ENCODE measurements around the gene ATP6V0E1.

Gene ATP6V0E1

DNA sequence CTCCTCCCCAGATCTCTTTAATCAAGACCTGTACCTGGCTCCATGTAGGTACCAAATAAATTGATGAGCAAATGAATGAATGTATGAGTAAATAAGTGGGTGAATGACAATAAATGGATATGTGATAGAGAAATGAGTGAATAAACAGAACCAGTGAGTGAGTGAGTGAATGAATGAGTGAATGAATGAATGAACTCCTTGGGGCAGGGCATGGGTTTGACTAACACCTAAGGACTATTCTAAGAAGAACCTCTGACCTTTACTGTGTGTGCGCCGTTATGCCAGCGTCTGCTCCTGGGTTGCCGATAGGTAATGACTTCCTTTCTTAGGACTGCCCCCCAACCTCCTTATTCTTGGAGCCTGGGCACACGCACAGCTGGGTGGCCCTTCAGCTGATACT, 26.1 kb upstream of the ATP6V0E1 start:
- DNase-seq: no peak

DNA sequence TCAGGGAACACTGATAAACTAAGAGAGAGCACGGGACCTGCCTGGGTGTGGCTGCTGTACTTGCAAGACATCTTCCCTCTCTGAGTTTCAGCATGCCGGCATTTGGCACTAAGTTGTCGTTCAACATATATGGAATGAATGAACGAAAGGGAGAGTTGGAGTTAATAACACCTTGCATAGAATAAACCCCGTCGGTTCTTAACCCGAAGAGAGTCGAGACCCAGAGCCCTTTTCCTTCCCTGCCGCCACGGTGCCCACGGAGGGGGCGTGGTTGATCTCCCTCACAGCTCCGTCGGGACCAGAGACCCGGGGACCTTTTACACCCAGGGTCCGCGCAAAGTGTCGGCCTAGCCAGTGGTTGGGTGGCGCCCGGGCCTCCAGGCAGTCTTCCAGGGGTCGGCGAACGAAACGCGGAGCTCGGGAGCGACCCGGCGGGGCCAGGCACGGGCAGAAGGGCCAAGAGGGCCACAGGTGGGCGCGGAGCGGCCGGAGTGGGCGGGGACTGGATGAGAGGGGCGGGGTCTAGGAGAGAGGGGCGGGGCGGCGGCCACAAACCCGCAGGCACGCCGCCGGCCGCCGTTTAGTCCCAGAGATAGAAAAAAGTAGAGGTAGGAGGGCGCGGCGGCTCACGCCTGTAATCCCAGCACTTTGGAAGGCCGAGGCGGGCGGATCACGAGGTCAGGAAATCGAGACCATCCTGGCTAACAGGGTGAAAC, 25.1 kb upstream of the ATP6V0E1 start:
- DNase-seq: no peak

DNA sequence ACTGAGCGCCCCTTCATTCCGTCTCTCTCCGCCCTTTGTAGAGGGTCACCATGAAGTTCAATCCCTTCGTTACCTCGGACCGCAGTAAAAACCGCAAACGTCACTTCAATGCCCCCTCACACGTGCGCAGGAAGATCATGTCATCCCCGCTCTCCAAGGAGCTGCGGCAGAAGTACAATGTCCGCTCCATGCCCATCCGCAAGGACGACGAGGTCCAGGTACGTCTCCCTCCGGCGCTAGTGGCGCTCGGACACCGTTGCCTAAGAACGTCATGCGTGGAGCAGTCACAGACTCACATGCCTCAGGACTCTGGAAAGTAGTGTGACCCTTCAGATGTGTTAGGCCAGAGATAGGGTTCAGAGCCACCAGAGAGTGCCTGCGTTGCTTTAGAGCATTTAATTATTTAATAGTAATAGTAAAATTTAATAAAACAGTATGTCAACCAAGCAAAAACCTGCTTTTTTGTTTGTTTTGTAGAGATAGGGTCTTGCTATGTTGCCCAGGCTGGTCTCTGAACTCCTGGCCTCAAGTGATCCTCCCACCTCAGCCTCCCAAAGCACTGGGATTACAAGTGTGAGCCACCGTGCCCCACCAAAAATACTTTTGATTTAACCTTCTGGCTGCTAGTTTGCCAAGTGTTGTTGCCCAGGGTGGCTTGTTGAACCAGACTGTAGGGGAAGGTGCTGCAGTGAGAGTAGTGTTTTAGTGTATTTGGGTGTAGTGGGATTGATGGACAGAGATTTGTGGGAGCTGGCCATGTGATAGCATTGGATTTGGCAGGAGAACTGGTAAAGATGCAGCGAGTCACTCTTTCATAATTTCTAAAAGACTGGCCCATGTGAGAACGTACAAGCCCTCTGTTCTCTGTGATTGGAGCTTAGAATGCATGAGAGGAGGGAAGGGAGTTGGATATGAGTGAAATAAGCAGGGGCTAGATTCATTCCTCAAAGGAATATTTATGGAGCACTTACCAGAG, 23.5 kb upstream of the ATP6V0E1 start:
- no peak for DNase-seq

DNA sequence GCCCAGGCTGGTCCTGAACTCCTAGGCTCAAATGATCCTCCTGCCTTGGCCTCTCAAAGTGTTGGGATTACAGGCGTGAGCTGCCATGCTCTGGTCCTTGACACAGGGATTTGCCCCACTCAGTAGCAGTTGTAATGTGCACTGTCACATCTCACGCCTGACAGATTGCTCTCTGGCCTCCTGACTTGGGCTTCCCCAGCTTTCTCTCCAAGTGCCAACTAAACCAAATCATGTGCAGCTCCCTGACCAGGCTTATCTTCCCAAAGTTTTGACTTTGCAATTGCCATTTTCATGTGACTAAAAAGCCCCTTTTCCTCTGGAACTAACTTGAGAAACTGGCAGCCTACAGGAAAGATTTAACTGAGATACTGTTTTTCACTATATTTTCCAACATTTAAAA, 13.7 kb upstream of the ATP6V0E1 start:
- DNase-seq: no peak

DNA sequence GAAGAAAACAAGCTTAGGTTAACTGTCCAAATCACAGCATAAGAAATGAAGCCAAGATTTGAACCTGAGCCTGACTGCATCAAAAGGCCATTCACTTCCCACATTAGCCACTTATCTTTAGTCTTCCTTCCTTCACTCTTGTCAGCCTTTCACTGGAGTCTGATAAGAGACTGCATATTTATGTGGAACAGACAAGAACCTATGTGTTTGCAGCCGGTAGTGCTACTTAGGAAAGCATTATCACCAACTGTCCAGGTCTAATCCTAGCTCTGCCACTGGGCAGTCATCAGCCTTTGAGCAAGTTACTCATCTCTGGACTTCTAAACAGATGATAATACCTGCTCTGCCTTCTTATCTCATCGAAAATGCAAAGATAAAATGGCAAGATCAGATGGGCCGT, 12.1 kb upstream of the ATP6V0E1 start:
- DNase-seq: no peak

DNA sequence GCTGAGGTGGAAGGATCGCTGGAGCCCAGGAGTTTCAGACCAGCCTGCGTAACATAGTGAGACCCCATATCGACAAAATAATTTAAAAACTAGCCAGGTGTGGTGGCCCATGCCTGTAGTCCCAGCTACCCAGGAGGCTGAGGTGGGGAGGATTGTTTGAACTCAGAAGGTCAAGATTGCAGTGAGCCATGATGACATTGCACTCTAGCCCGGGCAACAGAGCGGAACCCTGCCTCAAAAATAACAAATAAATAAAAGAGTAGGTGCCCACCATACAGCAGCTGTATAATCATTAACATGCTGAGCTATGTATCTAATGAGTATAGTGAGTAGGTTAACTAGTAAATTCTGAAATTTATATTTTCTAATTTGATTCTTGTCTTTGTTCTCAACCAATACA, 11.0 kb upstream of the ATP6V0E1 start:
- DNase-seq: no peak

DNA sequence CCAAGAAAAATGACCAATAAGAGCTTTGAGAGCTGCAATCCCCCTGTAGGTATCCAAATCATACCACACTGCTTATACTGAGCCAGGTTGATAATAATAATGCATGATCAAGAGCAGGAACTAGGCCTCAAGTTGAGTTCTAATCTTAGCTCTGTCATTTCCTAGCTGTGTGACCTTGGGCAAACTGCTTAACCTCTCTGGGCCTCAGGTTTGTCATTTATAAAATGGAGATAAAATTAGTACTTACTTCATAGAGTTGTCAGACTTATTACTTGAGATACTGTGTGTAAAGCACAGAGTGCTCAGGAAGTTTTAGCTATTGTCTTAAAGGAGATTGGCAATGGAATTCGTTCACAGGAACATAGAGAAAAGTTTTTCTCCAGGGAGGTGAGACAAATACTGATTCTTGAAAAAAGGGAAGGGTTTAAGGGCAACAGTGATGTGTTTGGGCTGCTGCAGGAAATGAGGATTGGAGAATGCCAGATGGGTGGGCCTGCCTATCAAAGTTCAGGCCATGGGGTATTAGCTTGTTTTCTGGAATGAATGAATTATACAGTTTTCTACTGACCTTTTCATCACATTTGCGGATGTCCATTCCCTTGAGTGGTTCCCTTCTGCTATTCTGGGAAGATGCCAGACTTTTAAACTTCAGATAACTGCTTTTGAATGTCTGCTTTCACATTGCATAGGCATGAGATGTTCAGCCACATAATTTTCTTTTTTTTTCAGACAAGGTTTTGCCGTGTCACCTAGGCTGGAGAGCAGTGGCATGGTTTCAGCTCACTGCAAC, 10.2 kb upstream of the ATP6V0E1 start:
- no peak for DNase-seq

DNA sequence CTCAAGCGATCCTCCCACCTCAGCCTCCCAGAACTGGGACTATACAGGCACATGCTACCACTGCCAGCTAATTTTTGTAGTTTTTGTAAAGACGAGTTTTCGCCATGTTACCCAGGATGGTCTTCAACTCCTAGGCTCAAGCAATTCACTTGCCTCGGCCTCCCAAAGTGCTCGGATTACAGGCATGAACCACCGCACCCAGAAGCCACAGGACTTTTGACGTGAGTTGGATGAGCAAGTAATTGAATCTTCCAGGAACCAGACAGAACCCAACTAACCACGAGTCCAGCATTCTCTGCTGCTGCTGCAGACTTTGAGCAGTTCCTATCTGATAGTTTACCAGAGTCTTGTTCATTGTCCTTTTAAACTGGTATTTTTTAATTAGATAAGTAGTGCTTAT, 9.6 kb upstream of the ATP6V0E1 start:
- no peak for DNase-seq

DNA sequence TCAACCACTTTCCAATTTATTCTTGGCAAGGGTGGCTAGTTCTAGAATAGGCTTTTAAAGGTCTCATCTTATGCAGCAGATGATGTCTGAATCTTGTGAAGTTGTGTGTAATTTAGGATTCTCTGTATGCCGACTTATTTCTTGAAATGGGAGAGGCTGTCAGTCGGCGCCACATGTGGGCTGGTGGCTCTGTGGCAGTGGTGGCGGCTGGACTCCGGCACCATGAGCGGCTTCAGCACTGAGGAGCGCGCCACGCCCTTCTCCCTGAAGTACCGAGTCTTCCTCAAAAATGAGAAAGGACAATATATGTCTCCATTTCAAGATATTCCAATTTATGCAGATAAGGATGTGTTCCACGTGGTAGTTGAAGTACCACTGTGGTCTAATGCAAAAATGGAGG, 8.3 kb upstream of the ATP6V0E1 start:
- no peak for DNase-seq

DNA sequence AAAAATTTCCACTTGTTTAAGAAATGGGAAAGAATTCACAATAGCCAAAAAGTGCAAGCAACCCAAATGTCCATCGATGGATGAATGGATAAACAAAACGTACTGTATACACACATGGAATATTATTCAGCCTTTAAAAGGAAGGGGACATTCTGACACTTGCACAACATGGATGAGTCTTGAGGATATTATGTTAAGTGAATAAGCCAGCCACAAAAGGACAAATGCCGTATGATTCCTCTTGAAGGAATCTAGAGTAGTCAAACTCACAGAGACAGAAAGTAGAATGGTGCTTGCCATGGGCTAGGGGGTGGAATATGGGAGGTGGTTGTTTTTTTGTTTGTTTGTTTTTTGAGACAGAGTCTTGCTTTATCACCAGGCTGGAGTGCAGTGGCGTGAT, 3.8 kb upstream of the ATP6V0E1 start:
- no peak for DNase-seq

DNA sequence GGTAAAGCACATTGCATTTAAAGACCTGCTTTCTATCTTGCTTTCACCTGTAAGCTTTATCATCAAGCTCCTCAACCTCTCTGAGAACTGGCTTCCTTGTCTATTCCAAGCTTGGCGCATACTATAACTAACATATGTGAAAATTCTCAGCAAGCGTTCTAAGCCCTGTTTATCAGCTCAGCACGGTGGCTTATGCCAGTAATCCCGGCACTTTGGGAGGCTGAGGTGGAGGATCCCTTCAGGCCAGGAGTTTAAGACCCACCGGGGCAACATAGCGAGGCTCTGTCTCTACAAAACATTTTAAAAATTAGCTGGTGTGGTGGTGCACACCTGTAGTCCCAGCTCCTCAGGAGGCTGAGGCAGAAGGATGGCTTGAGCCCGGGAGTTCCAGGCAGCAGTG, 1.6 kb upstream of the ATP6V0E1 start:
- no peak for DNase-seq

DNA sequence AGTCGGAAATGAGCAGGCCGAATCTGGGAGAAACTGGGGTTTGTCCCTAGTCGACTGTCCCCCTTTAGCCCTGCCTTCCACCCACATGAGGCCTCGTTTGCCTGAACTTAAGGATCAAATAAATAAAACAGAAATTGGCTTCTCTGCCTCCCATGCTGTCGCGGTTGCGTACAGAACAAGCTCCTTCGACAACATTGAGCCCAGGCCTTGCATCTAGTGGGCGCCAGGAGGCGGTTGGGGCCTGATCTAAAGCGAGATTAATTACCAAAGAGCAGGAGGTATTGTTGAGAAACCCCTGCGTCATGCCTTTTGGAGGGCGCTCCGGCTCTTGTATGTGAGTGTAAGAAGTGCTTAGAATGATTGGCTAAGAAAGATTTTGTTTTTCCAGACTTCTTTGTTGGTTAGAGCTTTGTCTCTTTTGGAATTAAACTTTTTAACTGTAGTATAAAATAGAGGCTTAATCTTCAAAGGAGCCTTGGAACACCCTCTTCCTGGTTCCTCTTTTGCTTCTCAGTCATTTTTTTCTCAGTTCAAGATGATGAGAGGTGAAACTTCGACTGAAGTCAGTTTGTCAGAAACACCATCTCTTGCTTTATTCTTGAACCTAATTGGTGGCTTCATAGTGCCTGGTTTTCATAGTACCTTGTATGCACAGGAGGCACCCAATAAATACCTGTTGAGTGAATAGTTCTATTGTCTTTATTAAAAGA, 828 bp downstream of the ATP6V0E1 start:
- peak; percentile 75 for DNase-seq

DNA sequence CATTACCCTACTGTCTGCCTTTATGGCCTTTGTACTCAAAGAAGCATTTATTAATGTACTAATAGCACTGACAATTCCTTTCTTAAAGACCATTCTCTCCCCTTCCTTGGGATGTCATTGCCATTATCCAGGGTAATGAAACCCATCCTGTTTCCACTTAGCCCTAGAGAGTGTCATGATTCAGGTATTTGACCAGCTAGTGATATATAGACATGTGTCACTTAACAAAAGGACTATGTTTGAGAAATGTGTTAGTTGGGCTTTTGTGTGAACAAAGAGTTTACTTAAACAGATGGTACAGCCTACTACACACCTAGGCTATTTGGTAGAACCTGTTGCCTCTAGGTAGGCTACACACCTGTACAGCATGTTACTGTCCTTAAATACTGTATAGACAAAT, 2.0 kb downstream of the ATP6V0E1 start:
- no peak for DNase-seq

DNA sequence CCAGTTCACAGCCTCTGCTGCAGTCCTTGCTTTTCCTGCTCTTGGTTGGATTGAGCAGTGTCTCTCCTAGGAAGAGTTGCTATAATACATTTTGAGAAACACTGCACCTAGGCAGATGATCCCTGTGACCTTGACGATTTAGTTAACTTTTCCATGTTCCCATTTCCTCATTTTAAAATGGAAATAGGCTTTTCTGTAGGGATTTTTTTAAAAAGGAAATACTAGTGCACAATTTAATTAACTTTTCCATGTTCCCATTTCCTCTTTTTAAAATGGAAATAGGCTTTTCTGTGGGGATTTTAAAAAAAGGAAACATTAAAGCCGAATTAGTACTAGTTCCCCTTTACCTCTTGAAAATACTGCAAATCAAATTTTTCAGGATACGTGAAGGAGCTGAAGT, 4.7 kb downstream of the ATP6V0E1 start:
- DNase-seq: no peak

DNA sequence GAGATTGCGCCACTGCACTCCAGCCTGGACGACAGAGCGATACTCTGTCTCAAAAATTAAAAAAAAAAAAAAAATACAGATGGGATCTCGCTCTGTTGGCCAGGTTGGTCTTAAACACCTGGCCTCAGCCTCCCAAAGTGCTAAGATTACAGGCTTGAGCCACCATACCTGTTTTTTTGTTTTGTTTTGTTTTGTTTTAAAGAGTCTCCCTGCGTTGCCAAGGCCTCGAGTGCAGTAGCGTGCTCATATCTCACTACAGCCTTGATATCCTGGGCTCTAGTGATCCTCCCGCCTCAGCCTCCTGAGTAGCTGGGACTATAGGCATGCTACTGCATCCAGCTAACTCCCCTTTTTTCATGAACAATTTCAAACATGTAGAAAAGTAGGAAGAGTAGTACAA, 7.2 kb downstream of the ATP6V0E1 start:
- no peak for DNase-seq

DNA sequence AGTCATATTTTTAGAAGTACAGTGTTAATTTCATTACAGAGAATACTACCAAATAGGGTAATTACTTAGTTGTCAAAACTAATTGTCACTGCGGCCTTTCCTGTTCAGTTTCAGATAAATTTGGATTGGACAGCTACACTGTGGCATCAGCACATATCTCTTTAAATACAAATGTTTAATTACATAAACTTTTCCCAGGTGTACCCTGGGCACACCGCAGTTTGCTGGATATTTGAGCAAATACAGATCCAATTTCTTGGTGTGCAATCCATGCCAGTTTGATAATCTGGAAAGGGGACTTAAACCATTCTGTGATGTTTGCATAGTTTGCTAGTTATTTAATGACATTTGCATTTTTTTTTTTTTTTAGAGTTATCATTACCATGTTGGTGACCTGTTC, 10.8 kb downstream of the ATP6V0E1 start:
- no peak for DNase-seq

DNA sequence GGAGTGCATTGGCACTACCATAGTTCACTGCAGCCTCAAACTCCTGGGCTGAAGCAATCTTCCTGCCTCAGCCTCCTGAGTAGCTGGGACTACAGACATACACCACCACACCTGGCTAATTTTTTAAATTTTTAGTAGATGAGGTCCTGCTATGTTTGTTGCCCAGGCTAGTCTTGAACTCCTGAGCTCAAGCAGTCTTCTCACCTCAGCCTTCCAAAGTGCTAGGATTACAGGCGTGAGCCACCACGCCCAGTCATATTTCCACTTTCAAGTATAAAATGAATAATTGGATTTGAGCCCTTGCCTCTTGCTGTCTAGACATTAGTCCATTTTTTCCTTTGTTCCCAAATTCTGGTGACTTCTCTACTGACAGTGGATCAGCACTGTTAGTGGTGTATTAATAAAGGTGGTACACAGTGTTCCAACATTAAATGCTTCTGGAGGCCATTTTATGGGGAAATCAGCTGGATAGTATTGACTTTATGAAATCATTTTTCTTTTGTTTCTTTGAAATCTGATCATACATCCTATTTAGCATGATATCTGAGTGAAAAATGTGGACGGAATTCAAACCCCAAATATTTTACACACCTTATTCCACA, 15.9 kb downstream of the ATP6V0E1 start:
- DNase-seq: no peak

DNA sequence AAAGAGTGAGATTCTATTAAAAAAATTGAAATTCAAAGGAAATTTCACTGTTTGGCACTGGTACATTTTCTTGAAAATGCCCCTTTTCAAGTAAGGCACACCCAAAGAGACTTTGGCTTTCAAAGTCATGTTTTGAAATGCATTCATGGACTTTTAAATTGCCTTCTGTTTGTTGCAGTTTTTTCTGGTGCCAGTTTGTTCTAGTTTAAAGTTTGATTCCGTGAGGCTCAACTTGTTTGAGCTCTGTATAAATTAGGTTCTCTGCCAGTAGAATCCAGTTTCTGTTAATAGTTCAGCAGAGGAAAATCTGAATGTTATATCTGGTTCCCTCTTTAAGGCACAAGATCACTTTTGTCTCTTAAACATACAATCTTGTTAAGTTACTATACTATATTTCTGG, 16.4 kb downstream of the ATP6V0E1 start:
- DNase-seq: no peak

DNA sequence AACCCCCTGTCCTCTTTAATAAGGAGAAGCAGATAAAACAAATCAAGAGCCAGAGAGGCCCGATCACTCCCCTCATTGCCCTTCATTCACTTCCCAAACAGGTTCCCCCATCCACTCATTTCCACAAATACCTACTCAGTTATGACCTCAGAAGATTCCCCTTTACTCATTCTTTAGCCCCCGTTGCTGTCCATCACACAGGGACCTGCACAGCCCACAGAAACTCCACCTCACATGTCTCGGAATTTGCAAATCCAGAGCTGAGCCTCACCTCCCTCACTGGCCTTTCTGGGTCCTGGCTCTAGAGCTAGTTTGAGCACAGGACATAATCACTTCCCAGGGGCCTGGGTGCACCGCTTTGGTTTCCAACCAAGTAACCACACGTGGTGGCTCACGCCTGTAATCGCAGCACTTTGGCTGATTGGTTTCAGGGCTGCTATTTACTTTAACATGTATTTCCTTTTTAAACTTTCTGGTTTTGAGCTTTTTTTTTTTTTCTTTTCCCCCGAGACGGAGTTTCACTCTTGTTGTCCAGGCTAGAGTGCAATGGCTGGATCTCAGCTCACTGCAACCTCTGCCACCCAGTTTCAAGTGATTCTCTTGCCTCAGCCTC, 17.8 kb downstream of the ATP6V0E1 start:
- no peak for DNase-seq

DNA sequence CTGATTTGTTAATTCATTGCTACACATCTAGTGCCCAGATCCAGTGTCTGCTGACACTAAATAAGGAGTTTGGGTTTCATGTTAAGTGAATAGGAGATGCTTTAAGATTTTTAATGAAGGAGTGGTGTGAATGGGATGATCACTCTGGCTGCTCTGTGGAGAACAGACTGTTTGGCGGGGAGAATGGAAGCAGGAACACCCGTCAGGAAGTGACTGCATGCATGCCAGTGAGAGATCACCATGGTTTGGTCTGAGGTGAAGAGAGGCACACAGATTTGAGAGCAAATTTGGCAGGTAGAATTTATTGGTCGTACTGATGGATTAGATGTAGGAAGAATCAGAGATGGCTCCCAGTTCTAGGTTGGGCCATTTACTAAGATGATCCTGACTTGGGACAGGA, 19.8 kb downstream of the ATP6V0E1 start:
- DNase-seq: no peak

DNA sequence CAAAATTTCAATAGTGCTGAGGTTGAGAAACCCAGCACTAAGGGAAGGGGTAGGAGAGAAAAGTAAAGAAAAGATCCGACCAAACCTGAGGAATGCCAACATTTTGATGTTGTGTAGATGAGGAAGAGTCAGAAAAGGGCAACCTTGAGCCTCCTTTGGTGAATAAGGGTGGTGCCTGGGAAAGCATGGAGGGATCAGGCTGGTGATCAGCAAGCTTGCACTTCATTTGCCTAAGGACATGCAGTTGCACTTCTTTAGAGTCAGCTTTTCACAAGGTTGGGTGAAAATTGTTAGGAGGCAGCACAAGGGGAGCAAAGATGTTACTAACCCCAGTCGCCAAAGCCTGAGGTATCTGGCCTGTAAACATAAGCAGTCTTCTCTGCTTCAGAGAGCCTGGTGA, 20.4 kb downstream of the ATP6V0E1 start:
- DNase-seq: no peak

DNA sequence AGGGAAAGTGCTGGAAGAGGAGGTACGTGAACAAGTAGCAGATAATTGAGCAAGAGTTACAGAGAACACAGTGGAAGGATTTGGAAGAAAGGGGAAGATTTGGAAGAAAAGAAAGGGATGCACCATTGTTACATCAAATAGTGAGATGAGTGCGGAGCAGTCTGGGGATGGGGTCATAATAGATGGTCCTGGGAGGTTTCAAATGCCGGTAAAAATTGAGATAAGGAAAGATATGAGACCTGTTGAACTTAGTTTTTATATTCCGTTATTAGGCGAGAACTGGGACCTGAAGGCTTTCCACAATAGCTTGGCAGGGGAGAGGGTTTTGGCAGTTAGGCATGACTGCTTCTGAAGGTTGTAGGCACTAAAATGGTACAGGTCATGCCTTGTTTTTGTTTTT, 20.9 kb downstream of the ATP6V0E1 start:
- no peak for DNase-seq

Data from COR-L47 (cell line).